Spleen (tissue), 11 donors: Measurements from ENCODE around the gene KCNQ5. TPM values are rescaled to one million over a fixed set of nuclear protein-coding genes. Genes with fewer than 3 reads are reported as not detected.

Experiments used
- DNase-seq: peaks from one replicate; pipeline ENCODE4 v3.0.0-alpha.2; 2020
- H3K27ac ChIP-seq, 8 donors: fragments of 200-600 bp; sonication (generic) in 7 of 8; 1 replicate in 4 of 8; 2 replicates in 4 of 8; pipeline versions ENCODE4 v1.5.0 to v1.8.0; 2016 to 2021; ENCODE audit warnings: inconsistent platforms in 4 of 8, mild to moderate bottlenecking in 4 of 8, moderate library complexity in 1 of 8
- H3K27me3 ChIP-seq, 7 donors: fragments of 200-600 bp; sonication (generic) in 6 of 7; replicated peaks in 1 of 7; 1 replicate in 4 of 7; 2 replicates in 3 of 7; pipeline versions ENCODE4 v1.5.0 to v1.8.0; 2016 to 2021; ENCODE audit warnings: inconsistent platforms in 3 of 7, mild to moderate bottlenecking in 1 of 7
- H3K36me3 ChIP-seq, 6 donors: fragments of 200-600 bp; sonication (generic) in 5 of 6; 1 replicate in 4 of 6; 2 replicates in 2 of 6; pipeline versions ENCODE4 v1.5.0 to v1.8.0; 2016 to 2021; ENCODE audit warnings: inconsistent platforms in 2 of 6
- H3K4me1 ChIP-seq, 6 donors: fragments of 200-600 bp; sonication (generic) in 5 of 6; 1 replicate in 3 of 6; 2 replicates in 3 of 6; pipeline versions ENCODE4 v1.5.0 to v1.8.0; 2016 to 2021; ENCODE audit warnings: inconsistent platforms in 3 of 6
- H3K4me3 ChIP-seq, 8 donors: fragments of 200-600 bp; sonication (generic) in 7 of 8; 1 replicate in 4 of 8; 2 replicates in 4 of 8; pipeline versions ENCODE4 v1.5.0 to v1.8.0; 2016 to 2021; ENCODE audit warnings: inconsistent platforms in 4 of 8, mild to moderate bottlenecking in 4 of 8, moderate library complexity in 2 of 8
- H3K9me3 ChIP-seq, 8 donors: fragments of 200-600 bp; sonication (generic) in 7 of 8; 1 replicate in 4 of 8; 2 replicates in 4 of 8; pipeline versions ENCODE4 v1.5.0 to v1.8.0; 2016 to 2021; ENCODE audit warnings: inconsistent platforms in 4 of 8
- CTCF ChIP-seq, 11 experiments: fragments of 200-600 bp in 7 of 11; fragments of 450-650 bp in 4 of 11; sonication (generic) in 4 of 11; IDR thresholded peaks in 8 of 11; conservative IDR thresholded peaks in 3 of 11; 1 replicate in 7 of 11; 2 replicates in 4 of 11; pipeline versions ENCODE4 v1.4.0 to v1.8.0; 2016 to 2021; ENCODE audit warnings: antibody characterized with exemption in 11 of 11, inconsistent platforms in 4 of 11, mild to moderate bottlenecking in 1 of 11
- POLR2A ChIP-seq, 3 donors: fragments of 450-650 bp; IDR thresholded peaks; one replicate each; pipeline ENCODE4 v1.5.1; 2017; ENCODE audit warnings: antibody characterized with exemption in 3 of 3, mild to moderate bottlenecking in 1 of 3
- POLR2AphosphoS5 ChIP-seq, 3 donors: sonication (generic); formaldehyde crosslinking; IDR thresholded peaks; one replicate each; pipeline ENCODE4 v1.5.1; 2017; ENCODE audit warnings: antibody characterized with exemption in 3 of 3
- WGBS, 5 donors: extraction: QIAGEN DNeasy Blood & Tissue Kit in 3 of 5; methylation state at CpG; one replicate each; pipeline versions ENCODE4 v1.1.5 to v1.1.7; 2013 to 2018; 5-methylcytosine and 5-hydroxymethylcytosine counted together
- intact Hi-C: fragments of 100-400 bp; cut with DNase I; formaldehyde crosslinking; loops from one replicate; pipeline ENCODE4 v1.15.0; 2023; ENCODE audit warnings: low total_unique reads
- polyA plus RNA-seq, 3 donors: library from polyadenylated mRNA; stranded (reverse); fragments of 200-250 nt; gene quantifications; one replicate each; pipeline ENCODE4 v1.2.1, GENCODE V29; 2013
- total RNA-seq, 7 donors: library from RNA; depleted of rRNA in 3 of 7; stranded (reverse); fragments of >200 nt in 3 of 7; fragmentation: NEBNext Ultra II Directional in 4 of 7; extraction: Animal tissue kit (Norgen Biotek cat#: 25700) in 4 of 7; gene quantifications; one replicate each; pipeline versions ENCODE4 v1.1.0 to v1.2.1, GENCODE V29; 2016 to 2021
- donor health status: healthy with polysubstance abuse.
- donor health status: DM: no; HTN: no; CAD: no; lungs with moderate emphysema.
- donor health status: DM: no; HTN: no; CAD: no.
- donor health status: Bipolar disorder and iron deficiency.
- donor health status: healthy.
- donor health status: DM: no; HTN: no; CAD: no.
- donor health status: DM: yes; HTN: yes; CAD: no.

KCNQ5 gene
- total and polyA plus RNA-seq, 10 donors = 1.3 to 8.7 (median 4.4) TPM

- intact Hi-C loops = no loop called here
- Histone ChIP-seq H3K4me1 (no peaks in the 10 kb centered on the region), H3K36me3 (no peaks in the 10 kb centered on the region), H3K27ac (no peak overlapping the region), H3K27me3 (no peaks in the 10 kb centered on the region), H3K4me3 (no peak overlapping the region), H3K9me3 (no peaks in the 10 kb centered on the region)
- WGBS, 5 donors = 73 to 100% (median 89%) methylated on average over 1 of the region's 1 CpG
- TF ChIP-seq CTCF (IDR thresholded peaks at IDR 0.05 in 8 of 11, conservative IDR thresholded peaks at IDR 0.05 in 3 of 11) = no peak
- no peak for TF ChIP-seq POLR2AphosphoS5 (IDR thresholded peaks at IDR 0.05)
- no peak for TF ChIP-seq POLR2A (IDR thresholded peaks at IDR 0.05)
- no peak for DNase-seq
Observed at GRCh38 chr6:72757926-72758325, 136.1 kb downstream of the KCNQ5 start.

GRCh38 chr6:72758901-72759300, 137.0 kb downstream of the KCNQ5 start:
- H3K36me3 ChIP-seq = no peaks in the 10 kb centered on the region
- no peak for DNase-seq
- 71 to 83% (median 79%) methylated on average over 2 of the region's 2 CpGs for WGBS, 5 donors
- intact Hi-C loops = no loop called here
- no peaks in the 10 kb centered on the region for H3K4me1 ChIP-seq
- TF ChIP-seq CTCF (IDR thresholded peaks at IDR 0.05 in 8 of 11, conservative IDR thresholded peaks at IDR 0.05 in 3 of 11) (no peak), POLR2AphosphoS5 (IDR thresholded peaks at IDR 0.05) (no peak), POLR2A (IDR thresholded peaks at IDR 0.05) (no peak)
- H3K4me3 ChIP-seq = no peak overlapping the region
- H3K27me3 ChIP-seq = no peaks in the 10 kb centered on the region
- H3K9me3 ChIP-seq = no peaks in the 10 kb centered on the region
- no peak overlapping the region for H3K27ac ChIP-seq

GRCh38 chr6:72760114-72760793, 138.4 kb downstream of the KCNQ5 start:
- TF ChIP-seq POLR2AphosphoS5 (IDR thresholded peaks at IDR 0.05) (no peak), POLR2A (IDR thresholded peaks at IDR 0.05) (no peak), CTCF (IDR thresholded peaks at IDR 0.05 in 8 of 11, conservative IDR thresholded peaks at IDR 0.05 in 3 of 11) (no peak)
- H3K9me3 ChIP-seq = no peaks in the 10 kb centered on the region
- H3K4me3 ChIP-seq = no peak overlapping the region
- H3K27ac ChIP-seq = no peak overlapping the region
- 71 to 83% (median 78%) methylated on average over 4 of the region's 4 CpGs for WGBS, 5 donors
- intact Hi-C loops = no loop called here
- H3K36me3 ChIP-seq = no peaks in the 10 kb centered on the region
- no peak for DNase-seq
- no peaks in the 10 kb centered on the region for H3K4me1 ChIP-seq
- no peaks in the 10 kb centered on the region for H3K27me3 ChIP-seq

GRCh38 chr6:72761761-72762160, 139.9 kb downstream of the KCNQ5 start:
- no peak for DNase-seq
- H3K27me3 ChIP-seq = no peaks in the 10 kb centered on the region
- no peaks in the 10 kb centered on the region for H3K36me3 ChIP-seq
- no peak for TF ChIP-seq CTCF (IDR thresholded peaks at IDR 0.05 in 8 of 11, conservative IDR thresholded peaks at IDR 0.05 in 3 of 11)
- H3K4me3 ChIP-seq = no peak overlapping the region
- no peaks in the 10 kb centered on the region for H3K4me1 ChIP-seq
- no peaks in the 10 kb centered on the region for H3K9me3 ChIP-seq
- H3K27ac ChIP-seq = no peak overlapping the region
- intact Hi-C loops = no loop called here
- WGBS, 5 donors = 83 to 91% (median 88%) methylated on average over 5 of the region's 5 CpGs
